ENCODE results near the gene FAM180A. TPM values are rescaled to one million over a fixed set of nuclear protein-coding genes. Genes with fewer than 3 reads are reported as not detected.

Gene FAM180A
- total and polyA plus RNA-seq, 10 of the 15 experiments (the other 5 are each of a cell fraction or from before 2014, with no cell fraction given): not detected

DNA sequence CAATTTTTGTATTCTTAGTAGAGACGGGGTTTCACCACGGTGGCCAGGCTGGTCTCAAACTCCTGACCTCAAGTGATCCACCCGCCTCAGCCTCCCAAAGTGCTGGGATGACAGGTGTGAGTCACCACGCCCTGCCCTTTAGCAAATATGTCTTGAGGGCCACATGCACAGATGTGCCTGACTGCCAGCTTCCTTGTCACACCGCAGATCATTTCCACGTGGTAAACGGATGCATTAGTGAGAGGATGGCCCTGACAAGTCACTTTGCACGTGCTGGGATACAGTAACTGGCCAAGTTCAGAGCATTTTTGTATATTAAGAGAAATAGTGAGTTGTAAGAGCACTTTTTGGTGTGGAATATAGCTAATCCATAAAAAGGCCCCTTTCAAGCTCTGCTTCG lies 44.3 kb upstream of the FAM180A start:
- no TSS peak for BruUV-seq (replicated peaks)
- H4K20me1 ChIP-seq (ENCODE audit: control insufficient read depth, insufficient read depth): no peaks in the 10 kb centered on the region
- ChIA-PET POLR2A (no interaction called here), SMC1A (ENCODE audit: uncharacterized antibody, unreplicated experiment) (no interaction called here), RAD21 (ENCODE audit: unreplicated experiment) (interaction anchor here (0.6 kb wide), 1 partner anchor 94 kb away, joined by 3 read pairs; no protein-coding TSS in a partner anchor), CTCF (no interaction called here)
- H3K4me3 ChIP-seq: no peak overlapping the region
- H3K9ac ChIP-seq (ENCODE audit: control insufficient read depth, insufficient read depth, low read length): no peak overlapping the region
- intact Hi-C loops (cut with micrococcal nuclease; ENCODE audit: unreplicated experiment): no loop called here
- in situ Hi-C loops (cut with MboI): no loop called here
- WGBS (ENCODE audit: insufficient coverage, insufficient replicate concordance, low lambda C conversion rate, missing lambda C conversion rate): 38% methylated on average over 9 of the region's 9 CpGs
- H3K4me2 ChIP-seq (ENCODE audit: control insufficient read depth, insufficient read depth): no peak overlapping the region
- DNase-seq (ENCODE audit: low read depth, low spot score) (no peak), FAIRE-seq (no peak), ATAC-seq (no peak)
- no peaks in the 10 kb centered on the region for H3K4me1 ChIP-seq (ENCODE audit: control insufficient read depth, insufficient read depth, low read length)
- H3K79me2 ChIP-seq (ENCODE audit: control insufficient read depth, insufficient read depth, low read length): no peaks in the 10 kb centered on the region
- H2AFZ ChIP-seq (ENCODE audit: control insufficient read depth, low read depth, low read length): no peak overlapping the region
- no peaks in the 10 kb centered on the region for H3K9me3 ChIP-seq (replicated peaks; ENCODE audit: control insufficient read depth, insufficient read depth, low read length)
- H3K36me3 ChIP-seq (ENCODE audit: control insufficient read depth in 2 of 2, insufficient read depth in 2 of 2, low read length in 1 of 2): no peaks in the 10 kb centered on the region
- no peak overlapping the region for H3K27ac ChIP-seq (ENCODE audit: control insufficient read depth, insufficient read depth)
- TF ChIP-seq HDAC6 (IDR thresholded peaks at IDR 0.05; ENCODE audit: unreplicated experiment) (no peak), GATAD2B (conservative IDR thresholded peaks at IDR 0.05; ENCODE audit: low read depth) (no peak), BCL11A (IDR thresholded peaks at IDR 0.05; ENCODE audit: low read depth, low read length) (no peak), ZNF274 (IDR thresholded peaks at IDR 0.05; ENCODE audit: insufficient read depth, insufficient read length) (no peak), SIN3A (IDR thresholded peaks at IDR 0.05; ENCODE audit: low read depth, low read length) (no peak), EED (IDR thresholded peaks at IDR 0.05; ENCODE audit: low read depth) (no peak), MTA3 (IDR thresholded peaks at IDR 0.05; ENCODE audit: borderline replicate concordance, low read length) (no peak), ATF2 (IDR thresholded peaks at IDR 0.05; ENCODE audit: low read length) (no peak)
- TF ChIP-seq, protein P1, sequence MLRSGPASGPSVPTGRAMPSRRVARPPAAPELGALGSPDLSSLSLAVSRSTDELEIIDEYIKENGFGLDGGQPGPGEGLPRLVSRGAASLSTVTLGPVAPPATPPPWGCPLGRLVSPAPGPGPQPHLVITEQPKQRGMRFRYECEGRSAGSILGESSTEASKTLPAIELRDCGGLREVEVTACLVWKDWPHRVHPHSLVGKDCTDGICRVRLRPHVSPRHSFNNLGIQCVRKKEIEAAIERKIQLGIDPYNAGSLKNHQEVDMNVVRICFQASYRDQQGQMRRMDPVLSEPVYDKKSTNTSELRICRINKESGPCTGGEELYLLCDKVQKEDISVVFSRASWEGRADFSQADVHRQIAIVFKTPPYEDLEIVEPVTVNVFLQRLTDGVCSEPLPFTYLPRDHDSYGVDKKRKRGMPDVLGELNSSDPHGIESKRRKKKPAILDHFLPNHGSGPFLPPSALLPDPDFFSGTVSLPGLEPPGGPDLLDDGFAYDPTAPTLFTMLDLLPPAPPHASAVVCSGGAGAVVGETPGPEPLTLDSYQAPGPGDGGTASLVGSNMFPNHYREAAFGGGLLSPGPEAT (IDR thresholded peaks at IDR 0.05; ENCODE audit: low read depth): no peak
- TF ChIP-seq, protein P2, sequence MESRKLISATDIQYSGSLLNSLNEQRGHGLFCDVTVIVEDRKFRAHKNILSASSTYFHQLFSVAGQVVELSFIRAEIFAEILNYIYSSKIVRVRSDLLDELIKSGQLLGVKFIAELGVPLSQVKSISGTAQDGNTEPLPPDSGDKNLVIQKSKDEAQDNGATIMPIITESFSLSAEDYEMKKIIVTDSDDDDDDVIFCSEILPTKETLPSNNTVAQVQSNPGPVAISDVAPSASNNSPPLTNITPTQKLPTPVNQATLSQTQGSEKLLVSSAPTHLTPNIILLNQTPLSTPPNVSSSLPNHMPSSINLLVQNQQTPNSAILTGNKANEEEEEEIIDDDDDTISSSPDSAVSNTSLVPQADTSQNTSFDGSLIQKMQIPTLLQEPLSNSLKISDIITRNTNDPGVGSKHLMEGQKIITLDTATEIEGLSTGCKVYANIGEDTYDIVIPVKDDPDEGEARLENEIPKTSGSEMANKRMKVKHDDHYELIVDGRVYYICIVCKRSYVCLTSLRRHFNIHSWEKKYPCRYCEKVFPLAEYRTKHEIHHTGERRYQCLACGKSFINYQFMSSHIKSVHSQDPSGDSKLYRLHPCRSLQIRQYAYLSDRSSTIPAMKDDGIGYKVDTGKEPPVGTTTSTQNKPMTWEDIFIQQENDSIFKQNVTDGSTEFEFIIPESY (IDR thresholded peaks at IDR 0.05): no peak
- H3K27me3 ChIP-seq (replicated peaks in 1 of 2; ENCODE audit: control insufficient read depth in 2 of 2, insufficient read depth in 2 of 2, low read length in 1 of 2): no peaks in the 10 kb centered on the region

All from GM12878 (cell line).